RKO (cell line): ENCODE measurements around the gene PDIK1L.

ENCODE experiments used
- DNase-seq: peaks from one replicate; pipeline ENCODE4 v3.0.0-alpha.2; 2016; ENCODE audit warnings: low spot score

PDIK1L gene

GRCh38 chr1:26122988-26123973 lies 11.7 kb downstream of the PDIK1L start:
- peak; percentile 49 for DNase-seq

DNA sequence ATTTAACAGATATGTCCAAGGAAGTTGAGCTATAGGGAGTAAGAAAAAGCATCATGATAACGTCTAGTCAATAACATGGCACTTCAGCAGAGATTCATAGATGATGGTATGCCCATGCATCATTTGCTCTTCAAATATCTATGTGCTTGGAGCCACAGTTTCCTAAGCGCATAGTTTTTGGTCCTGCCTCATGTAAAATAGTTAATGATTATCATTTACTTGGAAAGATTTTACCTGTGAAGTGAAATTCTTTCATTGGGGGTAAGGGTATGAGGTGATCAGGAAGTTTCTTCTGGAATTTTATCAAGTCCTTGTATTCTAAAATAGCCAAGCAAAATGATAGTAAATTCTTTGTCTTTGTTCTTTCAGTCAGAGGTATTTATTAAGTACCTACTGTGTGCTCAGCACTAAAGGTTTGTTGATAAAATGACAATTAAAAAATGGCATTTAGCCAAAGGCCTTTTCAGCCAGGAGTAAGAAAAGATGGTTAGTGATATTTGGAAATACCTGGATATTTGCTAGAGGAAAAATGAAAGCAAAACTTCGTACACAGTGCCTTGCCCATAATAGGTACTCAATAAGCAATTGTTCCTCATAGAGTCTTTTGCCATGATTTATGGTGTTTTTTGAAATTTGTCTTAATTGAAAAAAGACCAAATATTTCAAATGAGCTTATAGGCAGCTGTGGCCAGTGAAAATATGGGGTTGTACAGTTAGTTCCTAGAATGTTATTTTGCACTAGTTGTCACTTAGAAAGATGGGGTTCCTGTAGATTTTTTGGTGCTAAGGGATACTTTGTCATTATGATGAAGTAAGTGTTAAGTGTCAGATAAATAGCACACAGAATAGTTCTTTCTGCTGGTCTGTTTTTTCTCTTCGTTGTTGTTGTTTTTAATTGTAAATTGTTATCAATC lies 13.1 kb downstream of the PDIK1L start:
- DNase-seq: no peak

- no peak for DNase-seq
These were observed 13.8 kb downstream of the PDIK1L start for GRCh38 chr1:26125382-26125781.

DNA sequence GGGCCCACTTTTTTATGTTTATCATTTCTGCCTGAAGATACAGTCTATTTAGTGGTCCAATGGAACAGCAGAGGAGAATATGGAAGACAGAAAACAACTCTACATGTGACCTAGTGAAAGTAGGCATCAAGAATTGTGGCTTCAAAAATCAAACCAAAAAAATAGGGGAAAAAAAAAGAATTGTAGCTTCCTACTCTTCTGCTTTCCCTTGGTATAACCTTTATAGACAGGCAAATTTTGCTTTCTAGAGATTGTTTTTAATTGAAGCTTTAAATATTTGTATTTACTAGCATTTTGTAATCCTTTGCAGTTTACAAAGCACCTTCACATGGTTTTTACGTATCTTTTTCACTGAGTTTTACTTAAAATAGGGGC lies 14.3 kb downstream of the PDIK1L start:
- DNase-seq: no peak

DNA sequence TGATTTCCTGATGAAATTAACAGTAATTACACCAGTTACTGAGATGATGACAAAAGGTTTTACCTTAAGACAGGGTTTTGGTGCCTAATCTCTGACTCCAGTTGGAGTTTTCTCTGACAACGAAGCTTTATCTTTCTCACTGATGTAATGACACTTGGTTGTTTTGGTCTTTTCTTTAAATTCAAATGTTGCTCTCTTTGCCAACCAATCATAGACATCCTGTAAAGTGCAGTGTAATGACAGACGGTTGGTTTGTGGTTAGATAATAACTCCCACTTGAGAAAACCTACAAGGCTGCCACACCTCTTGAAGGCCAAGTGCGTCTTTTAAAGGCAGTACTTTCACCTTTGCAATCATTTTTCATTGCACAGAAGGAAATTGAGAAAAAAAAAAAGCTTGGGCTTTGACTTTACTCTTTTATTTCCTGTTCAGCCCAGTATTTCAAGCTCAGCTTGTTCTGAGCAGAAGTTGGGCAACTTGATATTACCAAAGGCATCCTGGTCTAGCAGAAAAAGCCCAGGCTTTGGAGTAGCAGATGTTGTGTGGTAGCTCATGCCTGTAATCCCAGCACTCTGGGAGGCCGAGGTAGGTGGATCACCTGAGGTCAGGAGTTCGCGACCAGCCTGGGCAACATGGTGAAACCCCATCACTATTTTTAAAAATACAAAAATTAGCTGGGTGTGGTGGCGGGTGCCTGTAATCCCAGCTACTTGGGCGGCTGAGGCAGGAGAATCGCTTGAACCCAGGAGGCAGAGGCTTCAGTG lies 14.9 kb downstream of the PDIK1L start:
- DNase-seq: no peak

GRCh38 chr1:26127235-26128163 lies 15.9 kb downstream of the PDIK1L start:
- DNase-seq: no peak

DNA sequence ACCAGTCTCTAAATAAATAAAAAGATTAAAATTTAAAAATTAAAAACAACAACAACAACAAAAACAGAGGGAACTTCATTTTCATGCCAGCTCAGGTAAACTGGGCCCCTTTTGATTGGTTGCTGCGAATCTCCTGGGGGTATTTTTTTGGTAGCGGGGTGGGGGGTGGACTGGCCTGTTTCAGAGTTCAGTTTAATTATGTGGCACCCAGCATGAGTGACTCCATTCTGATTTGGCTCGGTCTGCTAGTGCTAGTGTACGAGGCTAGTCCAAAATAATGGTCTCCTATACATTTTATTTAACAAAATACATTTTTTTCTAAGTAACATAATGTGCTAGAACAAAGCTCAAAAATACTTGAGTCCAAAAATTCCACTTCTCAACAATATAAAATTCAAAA lies 18.2 kb downstream of the PDIK1L start:
- no peak for DNase-seq

DNA sequence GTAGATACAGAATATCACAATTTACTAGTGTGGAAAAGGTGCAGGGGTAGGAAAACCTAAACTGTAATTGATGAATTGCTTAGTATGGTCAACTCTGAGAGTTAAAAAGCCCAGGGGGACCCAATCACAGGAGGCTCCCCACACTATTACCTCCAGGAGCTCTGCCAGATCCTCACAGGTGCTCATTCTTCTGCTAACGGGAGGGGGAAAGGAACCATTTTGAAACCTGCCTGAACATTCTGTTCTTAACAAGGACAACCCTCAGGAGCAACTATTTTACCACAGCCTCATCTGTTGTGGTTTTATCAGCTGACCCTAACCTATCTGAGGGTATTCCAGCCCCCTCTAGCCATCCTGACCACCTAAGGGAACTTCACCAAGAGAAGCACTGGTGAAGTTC lies 19.1 kb downstream of the PDIK1L start:
- DNase-seq: no peak

GRCh38 chr1:26132128-26132833 lies 20.7 kb downstream of the PDIK1L start:
- peak; percentile 38 for DNase-seq

GRCh38 chr1:26132834-26133167 lies 21.2 kb downstream of the PDIK1L start:
- no peak for DNase-seq

GRCh38 chr1:26134466-26134865 lies 22.8 kb downstream of the PDIK1L start:
- DNase-seq: no peak

GRCh38 chr1:26138974-26139558 lies 27.4 kb downstream of the PDIK1L start:
- DNase-seq: no peak

GRCh38 chr1:26142159-26142558 lies 30.5 kb downstream of the PDIK1L start:
- no peak for DNase-seq

DNA sequence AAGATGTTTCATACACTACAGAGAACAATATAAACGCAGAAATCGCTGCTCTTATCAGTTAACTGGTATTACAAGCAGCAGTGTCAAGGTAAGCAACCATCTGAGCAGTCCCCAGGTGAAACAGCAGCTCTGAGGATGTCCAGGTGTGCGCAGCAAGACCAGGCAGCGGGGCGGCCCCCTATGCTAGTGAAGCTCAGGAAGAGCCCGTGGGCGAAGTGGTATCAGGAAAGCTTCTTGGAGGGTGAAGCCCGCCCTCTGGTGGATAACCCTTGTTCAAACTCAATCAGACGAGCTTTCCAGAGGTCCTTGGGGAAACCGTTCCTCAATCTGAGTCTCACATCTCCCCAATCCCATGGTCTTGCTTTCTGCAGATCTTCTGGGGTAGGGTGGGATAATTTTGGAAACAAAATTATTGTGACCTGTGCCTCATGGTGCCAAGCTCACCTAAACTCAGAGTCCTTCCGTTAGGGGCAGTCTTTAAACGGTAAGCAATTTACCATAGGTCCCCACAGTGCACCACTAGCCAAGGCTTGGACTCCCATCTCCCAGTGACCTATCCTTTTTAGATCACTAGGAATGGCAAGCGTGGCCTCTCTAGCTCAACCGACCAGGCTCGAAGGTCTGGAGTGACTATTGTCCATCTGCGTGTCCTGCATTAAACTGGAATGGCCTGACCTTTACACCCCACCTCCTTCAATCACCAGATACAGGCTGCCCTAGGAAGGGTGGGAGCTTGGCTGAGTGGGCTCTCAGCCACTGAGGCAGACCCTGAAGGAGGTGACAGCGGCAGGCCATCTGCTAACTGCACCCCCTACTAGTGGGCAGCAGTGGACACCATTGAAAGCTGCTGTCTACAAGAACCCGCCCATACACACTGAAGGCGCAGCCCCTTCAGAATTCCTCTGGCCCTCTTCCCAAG lies 33.7 kb downstream of the PDIK1L start:
- DNase-seq: peak; percentile 83

GRCh38 chr1:26145960-26146294 lies 34.3 kb downstream of the PDIK1L start:
- DNase-seq: no peak

- DNase-seq: no peak
These were observed 37.3 kb downstream of the PDIK1L start for GRCh38 chr1:26148887-26149286.

- DNase-seq: no peak
These were observed 42.4 kb downstream of the PDIK1L start for GRCh38 chr1:26153966-26154532.

GRCh38 chr1:26154750-26155149 lies 43.1 kb downstream of the PDIK1L start:
- no peak for DNase-seq
